Fibroblast of lung (primary cell): Measurements from ENCODE around the gene SPAST. TPM values are rescaled to one million over a fixed set of nuclear protein-coding genes. Genes with fewer than 3 reads are reported as not detected.

Experiments used
- DNase-seq, 2 donors: peaks; one replicate each; pipeline versions ENCODE4 v3.0.0 to v3.0.0-alpha.2; 2010; ENCODE audit warnings: low read depth in 2 of 2
- H2AFZ ChIP-seq: 2 replicates; pipeline ENCODE4 v1.5.1; 2012; ENCODE audit warnings: low read length, control low read depth, inconsistent platforms
- H3K27ac ChIP-seq: 2 replicates; pipeline ENCODE4 v1.5.1; 2011; ENCODE audit warnings: low read length, control low read depth; ENCODE audit not compliant: insufficient read depth
- H3K27me3 ChIP-seq: 2 replicates; pipeline ENCODE4 v1.5.1; 2011; ENCODE audit warnings: mild to moderate bottlenecking, low read length; ENCODE audit not compliant: control insufficient read depth, insufficient read depth
- H3K36me3 ChIP-seq: 2 replicates; pipeline ENCODE4 v1.5.1; 2011; ENCODE audit warnings: low read length; ENCODE audit not compliant: control insufficient read depth, insufficient read depth
- H3K4me1 ChIP-seq: 2 replicates; pipeline ENCODE4 v1.5.1; 2011; ENCODE audit warnings: low read length; ENCODE audit not compliant: control insufficient read depth, insufficient read depth; ENCODE audit errors: extremely low read depth
- H3K4me2 ChIP-seq: 2 replicates; pipeline ENCODE4 v1.5.1; 2011; ENCODE audit warnings: low read length, control low read depth; ENCODE audit not compliant: insufficient read depth; ENCODE audit errors: extremely low read depth
- H3K4me3 ChIP-seq, 4 experiments: fragments of 200-600 bp in 1 of 4; sonication (generic) in 1 of 4; replicated peaks in 1 of 4; 2 replicates each; pipeline ENCODE4 v1.5.1; 2011 to 2016; ENCODE audit warnings: low read length in 4 of 4, low read depth in 3 of 4, mild to moderate bottlenecking in 3 of 4, control low read depth in 2 of 4, inconsistent platforms in 1 of 4, mixed read lengths in 1 of 4; ENCODE audit not compliant: insufficient read depth in 1 of 4; ENCODE audit errors: control extremely low read depth in 1 of 4
- H3K79me2 ChIP-seq: 2 replicates; pipeline ENCODE4 v1.5.1; 2012; ENCODE audit warnings: mild to moderate bottlenecking, low read length, inconsistent platforms; ENCODE audit not compliant: control insufficient read depth, insufficient read depth
- H3K9ac ChIP-seq: 2 replicates; pipeline ENCODE4 v1.5.1; 2011; ENCODE audit warnings: mild to moderate bottlenecking, low read length, control low read depth; ENCODE audit not compliant: insufficient read depth
- H3K9me3 ChIP-seq: 2 replicates; pipeline ENCODE4 v1.5.1; 2012; ENCODE audit warnings: low read depth, low read length; ENCODE audit not compliant: control insufficient read depth, insufficient read depth
- H4K20me1 ChIP-seq: 2 replicates; pipeline ENCODE4 v1.5.1; 2011; ENCODE audit warnings: low read length; ENCODE audit not compliant: control insufficient read depth, insufficient read depth; ENCODE audit errors: extremely low read depth
- CTCF ChIP-seq, 2 donors: IDR thresholded peaks in 1 of 2; conservative IDR thresholded peaks in 1 of 2; 1 replicate in 1 of 2; 2 replicates in 1 of 2; pipeline ENCODE4 v1.5.1; 2011 to 2012; ENCODE audit warnings: low read length in 2 of 2, control low read depth in 1 of 2, inconsistent platforms in 1 of 2, low read depth in 1 of 2, mild to moderate bottlenecking in 1 of 2
- EZH2 ChIP-seq: IDR thresholded peaks from 2 replicates; pipeline ENCODE4 v1.5.1; 2012; ENCODE audit warnings: low read length, control low read depth, mild to moderate bottlenecking; ENCODE audit errors: missing control alignments
- polyA plus RNA-seq, 2 donors: library from polyadenylated mRNA; depleted of rRNA in 1 of 2; stranded (reverse) in 1 of 2; unstranded in 1 of 2; fragments of >200 nt; gene quantifications; 2 replicates each; pipeline ENCODE4 v1.2.1, GENCODE V29; 2011 to 2012; ENCODE audit warnings: missing spikeins in 1 of 2
- total RNA-seq: library from RNA; depleted of rRNA; stranded (reverse); fragments of >200 nt; gene quantifications from 2 replicates; pipeline ENCODE4 v1.2.1, GENCODE V29; 2014

SPAST gene
- total and polyA plus RNA-seq, 2 donors (not counting 1 experiment from before 2014, with no cell fraction given): 12.7 to 22.6 TPM

- peaks cover 1% of the 10 kb centered on the region for H3K79me2 ChIP-seq
- H3K27me3 ChIP-seq: no peaks in the 10 kb centered on the region
- TF ChIP-seq EZH2: no peak
- TF ChIP-seq CTCF (conservative IDR thresholded peaks at IDR 0.05 in 1 of 2, IDR thresholded peaks at IDR 0.05 in 1 of 2; ENCODE audit: low read depth in 1 of 2, low read length in 2 of 2): no peak
- H3K9ac ChIP-seq: no peak overlapping the region
- H3K36me3 ChIP-seq: no peaks in the 10 kb centered on the region
- no peaks in the 10 kb centered on the region for H3K9me3 ChIP-seq
- H4K20me1 ChIP-seq: no peaks in the 10 kb centered on the region
- no peak overlapping the region for H3K27ac ChIP-seq
- no peak overlapping the region for H3K4me2 ChIP-seq
- H3K4me3 ChIP-seq: no peak overlapping the region
- no peak overlapping the region for H2AFZ ChIP-seq
- H3K4me1 ChIP-seq: no peaks in the 10 kb centered on the region
- DNase-seq: no peak
These were observed 4.2 kb downstream of the SPAST start for GRCh38 chr2:32067549-32067948.

- no peak overlapping the region for H3K4me3 ChIP-seq
- H3K27me3 ChIP-seq: no peaks in the 10 kb centered on the region
- no peaks in the 10 kb centered on the region for H3K36me3 ChIP-seq
- H3K4me1 ChIP-seq: no peaks in the 10 kb centered on the region
- H3K9ac ChIP-seq: no peak overlapping the region
- H3K9me3 ChIP-seq: no peaks in the 10 kb centered on the region
- TF ChIP-seq EZH2 (no peak), CTCF (conservative IDR thresholded peaks at IDR 0.05 in 1 of 2, IDR thresholded peaks at IDR 0.05 in 1 of 2; ENCODE audit: low read depth in 1 of 2, low read length in 2 of 2) (no peak)
- H2AFZ ChIP-seq: no peak overlapping the region
- no peaks in the 10 kb centered on the region for H4K20me1 ChIP-seq
- H3K79me2 ChIP-seq: no peaks in the 10 kb centered on the region
- no peak for DNase-seq
- no peak overlapping the region for H3K4me2 ChIP-seq
- no peak overlapping the region for H3K27ac ChIP-seq
These were observed 10.8 kb downstream of the SPAST start for GRCh38 chr2:32074134-32074506.

- no peak for TF ChIP-seq CTCF (conservative IDR thresholded peaks at IDR 0.05 in 1 of 2, IDR thresholded peaks at IDR 0.05 in 1 of 2; ENCODE audit: low read depth in 1 of 2, low read length in 2 of 2)
- no peak for TF ChIP-seq EZH2
- no peak for DNase-seq
- no peak overlapping the region for H3K4me2 ChIP-seq
- H3K36me3 ChIP-seq: no peaks in the 10 kb centered on the region
- no peak overlapping the region for H2AFZ ChIP-seq
- no peaks in the 10 kb centered on the region for H3K9me3 ChIP-seq
- H3K79me2 ChIP-seq: no peaks in the 10 kb centered on the region
- H3K27ac ChIP-seq: no peak overlapping the region
- H4K20me1 ChIP-seq: no peaks in the 10 kb centered on the region
- H3K9ac ChIP-seq: no peak overlapping the region
- H3K4me1 ChIP-seq: no peaks in the 10 kb centered on the region
- no peak overlapping the region for H3K4me3 ChIP-seq
- no peaks in the 10 kb centered on the region for H3K27me3 ChIP-seq
These were observed 32.3 kb downstream of the SPAST start for GRCh38 chr2:32095671-32096070.
